SIG-M5 treated with dmso at 0.1 percent for 504 hours (cell line): ENCODE results near the gene ATG7.
"Not testable (repeated sequence)": the region's sequence is repeated elsewhere in the genome, so short reads cannot be mapped to it uniquely, and the experiment has no call there.

Experiments used
- DNase-seq: peaks from one replicate; lab custom pipeline; 2025; ENCODE audit not compliant: unreplicated experiment; lab: John Stamatoyannopoulos, UW

ATG7 gene

GRCh38 chr3:11384074-11384473 is 111.9 kb downstream of the ATG7 start:
- DNase-seq: no peak

DNA sequence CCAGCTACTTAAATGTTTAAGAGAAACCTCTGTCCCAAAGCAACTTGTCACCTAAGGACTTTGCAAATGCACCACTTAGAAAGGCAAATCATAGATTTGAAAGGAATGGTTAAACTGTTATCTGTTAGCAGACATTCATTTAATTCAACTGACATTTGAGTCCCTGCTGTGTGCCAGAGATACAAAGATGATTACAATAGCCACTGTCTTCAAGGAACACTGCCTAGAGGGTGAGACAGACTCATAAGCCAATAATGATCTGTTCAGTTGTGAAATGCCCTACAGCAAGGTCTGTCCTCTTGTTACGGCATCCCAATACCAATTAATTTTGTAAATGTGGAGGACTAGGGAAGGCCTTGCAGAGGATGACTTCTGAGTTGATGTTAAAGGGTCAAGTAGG is 113.1 kb downstream of the ATG7 start:
- DNase-seq: no peak

GRCh38 chr3:11385891-11386290 is 113.7 kb downstream of the ATG7 start:
- no peak for DNase-seq

DNA sequence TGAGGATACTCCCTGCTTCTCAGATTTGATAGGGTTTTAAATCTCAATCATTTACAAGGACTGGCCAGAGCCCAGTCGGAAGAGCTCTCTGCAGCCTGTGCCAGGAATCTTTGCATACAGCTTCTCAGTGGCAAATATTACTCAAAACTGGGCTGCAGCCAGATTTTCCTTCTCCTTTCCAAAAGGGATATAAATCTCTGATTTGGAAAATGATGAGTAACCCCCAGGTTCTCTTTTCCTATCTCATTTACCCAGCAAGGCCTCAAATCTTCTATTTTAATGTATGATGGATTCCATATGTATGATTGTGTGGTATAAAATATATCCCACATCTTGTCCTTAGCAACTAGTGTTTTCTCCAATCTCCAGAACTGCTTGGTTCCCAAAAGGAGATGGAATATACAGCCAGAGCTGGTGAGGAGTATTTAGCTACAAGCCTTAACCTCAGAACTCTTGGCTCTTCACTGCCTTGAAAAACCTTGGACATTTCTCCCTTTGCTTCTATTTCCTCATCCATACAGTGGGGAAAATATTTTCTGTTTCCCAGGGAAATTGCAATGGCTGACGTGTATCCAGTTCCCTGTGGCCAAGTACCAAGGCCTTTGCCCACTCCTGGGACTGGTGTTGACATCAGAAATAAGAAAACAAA is 114.4 kb downstream of the ATG7 start:
- DNase-seq: no peak

DNA sequence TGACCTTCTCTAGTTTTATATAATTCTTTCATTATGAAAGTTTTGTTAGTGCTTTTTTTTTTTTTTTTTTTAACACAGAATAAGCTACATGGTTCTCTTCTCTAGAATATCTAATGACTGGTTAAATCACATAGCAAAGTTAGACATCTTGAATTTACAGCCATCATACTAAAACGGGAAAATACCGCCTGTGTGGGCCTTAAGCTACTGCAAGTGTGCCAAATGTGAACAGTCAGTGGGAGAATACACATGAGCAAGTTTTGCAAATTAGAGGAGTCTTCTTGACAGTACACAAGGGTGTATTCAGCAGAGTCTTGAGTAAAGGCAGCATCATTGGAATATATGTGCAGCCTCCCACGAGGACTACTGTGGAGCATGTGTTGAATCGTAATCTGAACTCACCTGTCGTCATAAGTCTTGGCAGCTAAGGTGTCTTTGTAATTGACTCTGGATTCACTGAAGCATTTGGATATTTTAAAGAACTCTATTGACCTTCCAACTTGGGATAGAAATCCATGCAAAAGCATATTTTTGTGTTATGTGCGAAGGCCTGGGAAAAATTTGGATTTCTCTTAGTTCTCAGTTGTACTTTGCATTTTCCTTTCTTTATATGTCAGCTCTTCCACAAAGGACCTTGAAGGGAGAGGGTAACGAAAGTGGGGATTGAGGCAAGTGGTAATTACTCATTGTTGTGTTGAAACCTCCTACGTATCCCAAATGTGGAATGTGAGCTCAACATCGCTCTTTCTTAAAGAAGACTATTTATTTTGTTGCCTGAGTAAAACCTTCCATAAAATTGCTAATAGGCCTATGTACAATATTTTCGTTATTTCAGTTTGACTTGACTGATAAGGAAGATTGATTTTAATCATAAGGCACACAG is 117.4 kb downstream of the ATG7 start:
- no peak for DNase-seq

DNA sequence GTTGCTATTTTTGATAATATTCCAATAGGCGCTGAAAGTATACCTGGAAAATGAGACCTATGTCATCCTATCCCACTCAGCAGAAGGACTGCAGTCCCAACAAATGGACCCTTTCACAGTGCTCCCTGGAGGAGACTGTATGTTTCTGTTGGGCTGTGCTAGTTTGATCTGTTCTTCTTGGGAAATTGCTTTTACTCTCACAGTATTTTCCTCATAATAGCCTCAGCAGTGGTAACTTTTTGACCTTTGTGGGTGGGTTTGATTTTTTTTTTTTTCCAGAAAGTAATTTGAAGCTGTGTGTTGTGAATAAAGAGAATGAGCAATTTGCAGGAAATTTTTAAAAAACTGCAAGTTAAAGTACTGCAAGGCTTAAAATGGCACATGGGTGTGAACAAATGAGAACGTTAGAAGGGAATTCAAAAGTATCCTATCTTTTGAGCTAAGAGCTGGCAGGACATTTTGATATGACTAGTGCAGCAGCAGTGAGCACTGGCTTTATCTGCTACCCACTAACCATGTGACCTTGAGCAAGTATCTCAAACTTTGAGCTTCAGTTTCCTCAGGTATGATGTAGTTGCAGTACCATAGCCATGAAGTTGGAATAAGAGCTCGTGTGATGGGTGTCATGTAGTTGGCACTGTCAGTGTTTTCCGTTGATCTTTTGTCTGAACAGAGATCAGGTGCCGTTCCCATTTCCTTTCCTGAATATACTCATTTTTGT is 118.4 kb downstream of the ATG7 start:
- no peak for DNase-seq

DNA sequence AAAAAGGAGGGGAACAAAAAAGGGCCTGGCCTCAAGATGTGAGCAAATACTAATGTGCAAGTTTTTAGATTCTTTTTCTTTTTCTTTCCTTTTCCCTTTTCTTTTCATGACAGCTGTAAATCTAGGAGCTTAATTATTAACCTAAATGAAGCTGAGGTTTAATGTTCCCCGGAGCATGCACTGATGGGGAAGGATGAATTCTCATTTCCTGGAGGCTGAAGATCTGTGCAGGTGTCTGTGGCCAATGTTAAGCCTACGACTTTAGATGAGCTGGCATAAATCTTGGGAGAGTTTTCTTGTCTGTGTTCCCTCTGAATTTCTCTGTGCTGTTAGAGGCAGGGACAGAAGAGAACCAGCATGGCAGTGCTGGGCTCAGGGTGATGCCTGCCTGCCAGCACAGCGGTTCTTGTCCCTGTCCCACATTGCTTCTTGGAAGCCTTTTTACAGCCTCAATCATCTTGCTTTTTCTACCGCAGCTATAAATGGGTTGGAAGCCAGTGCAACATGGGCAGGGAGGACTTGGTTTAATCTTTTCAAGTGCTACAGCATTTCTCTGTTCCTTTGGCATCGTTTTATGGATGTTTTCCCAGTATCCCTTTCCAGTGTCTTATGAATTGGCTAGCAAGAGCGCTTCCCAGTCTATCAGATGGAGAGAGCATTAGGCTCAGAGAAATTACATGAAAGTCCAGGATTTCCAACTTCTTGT is 119.1 kb downstream of the ATG7 start:
- DNase-seq: no peak

DNA sequence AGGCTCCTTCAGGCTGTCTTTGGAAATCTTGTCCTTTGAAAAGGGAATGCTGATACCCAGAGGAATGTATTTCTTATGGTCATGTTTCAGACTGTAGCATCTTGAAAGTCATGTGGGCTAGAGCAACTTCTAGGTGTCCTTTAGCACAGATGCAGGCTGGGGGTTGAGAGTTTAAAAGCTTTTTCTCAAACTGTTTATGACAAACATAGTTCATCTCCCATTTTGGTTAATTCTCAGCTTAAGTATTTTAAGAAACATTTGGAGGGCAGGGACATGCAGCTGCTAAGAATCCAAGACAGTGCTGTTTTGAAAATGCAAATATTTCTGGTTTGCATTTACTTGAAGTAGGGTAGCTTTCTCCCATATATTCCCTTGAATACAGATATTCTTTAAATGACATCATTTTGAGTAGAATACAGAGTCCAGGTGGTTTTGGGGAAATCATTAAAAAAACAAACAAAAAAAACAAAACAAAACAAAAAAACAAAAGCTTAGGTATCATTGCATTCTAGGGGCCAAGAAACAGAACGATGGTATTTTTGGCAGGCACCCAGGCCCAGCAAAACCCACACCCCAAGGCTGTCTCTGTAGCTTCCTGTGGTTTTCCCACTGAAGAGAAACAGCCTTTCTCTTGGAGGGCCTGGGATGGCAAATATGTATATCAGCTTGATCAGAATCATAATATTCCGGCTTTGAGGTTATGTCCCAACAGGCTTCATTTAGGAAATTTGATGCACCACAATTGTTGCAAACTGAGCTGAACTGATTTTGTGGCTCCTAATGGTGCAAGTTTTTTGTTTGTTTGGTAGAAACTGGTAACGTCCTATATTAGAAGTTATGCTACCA is 120.0 kb downstream of the ATG7 start:
- DNase-seq: no peak

DNA sequence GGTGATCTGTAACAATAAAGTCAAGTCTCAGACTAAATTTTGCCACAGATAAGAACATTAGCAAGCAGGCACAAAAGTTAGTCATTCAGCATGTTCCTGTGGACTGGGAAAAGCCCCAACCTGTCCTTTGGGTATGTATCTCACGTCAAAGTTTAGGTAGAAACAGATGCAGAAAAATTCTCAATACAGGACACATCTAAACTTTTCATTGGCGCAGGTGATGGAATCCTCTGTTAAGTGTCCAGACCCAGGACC is 120.6 kb downstream of the ATG7 start:
- no peak for DNase-seq

DNA sequence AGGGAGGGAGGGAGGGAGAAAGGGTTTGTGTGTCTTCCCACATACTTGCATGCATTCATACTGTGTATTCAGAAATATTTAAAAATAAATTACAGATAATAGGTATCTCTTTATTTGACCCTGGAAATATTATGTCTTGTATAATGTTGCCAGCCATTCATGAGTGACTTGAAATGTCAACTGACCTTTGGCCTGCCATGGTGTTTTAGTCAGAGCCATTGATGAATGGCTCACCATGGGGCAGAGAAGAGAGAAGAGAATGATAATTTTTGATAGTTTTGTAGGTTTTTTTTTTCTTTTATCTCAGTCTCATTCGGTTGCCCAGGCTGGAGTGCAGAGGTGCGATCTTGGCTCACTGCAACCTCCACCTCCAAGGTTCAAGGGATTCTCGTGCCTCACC is 121.2 kb downstream of the ATG7 start:
- no peak for DNase-seq

DNA sequence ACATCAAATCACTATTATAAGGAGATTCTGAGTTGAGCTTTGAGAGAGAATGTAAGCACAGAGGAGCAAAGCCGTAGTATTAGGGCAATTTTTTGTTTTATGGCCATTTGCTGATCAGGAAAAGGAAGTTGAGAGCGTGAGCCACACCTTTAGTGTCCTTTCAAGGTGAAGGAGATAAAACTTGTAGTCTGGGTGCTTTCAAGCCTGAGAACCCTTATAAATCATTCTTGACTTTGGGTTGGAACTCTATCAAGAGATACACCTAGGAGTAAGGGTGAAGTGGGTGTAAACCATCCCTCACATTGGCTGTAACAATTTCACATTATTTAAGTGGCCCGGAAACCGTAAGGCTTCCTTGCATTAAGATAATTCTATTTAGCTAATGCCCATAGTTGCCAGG is 122.2 kb downstream of the ATG7 start:
- no peak for DNase-seq

DNA sequence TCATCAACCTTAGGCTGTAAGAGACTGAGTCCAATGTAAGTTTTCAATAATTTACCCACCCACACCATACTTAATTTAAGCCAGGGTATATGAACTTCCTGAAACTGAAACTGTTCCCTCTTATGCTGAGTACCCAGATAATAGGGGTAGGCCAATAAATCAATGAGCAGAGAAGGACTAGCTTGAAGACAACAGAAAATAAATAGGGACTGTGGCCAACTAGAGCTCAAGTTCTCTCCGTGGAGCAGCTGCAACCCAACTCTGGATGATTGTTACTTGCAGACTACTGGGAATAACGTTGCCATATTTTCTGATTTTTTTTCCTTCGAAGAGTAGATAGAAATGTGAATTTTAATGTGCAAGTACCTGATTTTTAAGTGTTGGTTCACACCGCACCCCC is 128.0 kb downstream of the ATG7 start:
- no peak for DNase-seq

GRCh38 chr3:11401434-11401833 is 129.2 kb downstream of the ATG7 start:
- no peak for DNase-seq

DNA sequence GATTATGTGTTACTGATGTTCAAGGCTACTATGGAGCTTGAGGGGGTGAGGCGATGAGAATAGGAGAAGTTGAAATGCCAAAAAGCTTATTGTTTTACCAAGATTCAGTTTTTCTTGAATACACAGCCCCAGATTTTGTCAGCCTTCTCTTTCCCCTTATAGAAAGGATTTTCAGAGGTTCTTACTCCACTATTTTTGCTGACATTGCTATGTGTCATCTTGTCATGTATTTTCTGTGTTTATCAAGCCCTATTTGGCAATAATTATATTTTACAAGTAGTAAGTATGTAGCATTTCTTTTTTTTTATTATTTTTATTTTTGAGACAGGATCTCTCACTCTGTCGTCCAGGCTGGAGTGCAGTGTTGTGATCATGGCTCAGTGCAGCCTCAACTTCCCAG is 133.1 kb downstream of the ATG7 start:
- no peak for DNase-seq

- DNase-seq: no peak
Measured at GRCh38 chr3:11407644-11408043, 135.4 kb downstream of the ATG7 start.

- not testable (repeated sequence) for DNase-seq
Measured at GRCh38 chr3:11408324-11408859, 136.2 kb downstream of the ATG7 start.

GRCh38 chr3:11410564-11410963 is 138.4 kb downstream of the ATG7 start:
- DNase-seq: no peak

DNA sequence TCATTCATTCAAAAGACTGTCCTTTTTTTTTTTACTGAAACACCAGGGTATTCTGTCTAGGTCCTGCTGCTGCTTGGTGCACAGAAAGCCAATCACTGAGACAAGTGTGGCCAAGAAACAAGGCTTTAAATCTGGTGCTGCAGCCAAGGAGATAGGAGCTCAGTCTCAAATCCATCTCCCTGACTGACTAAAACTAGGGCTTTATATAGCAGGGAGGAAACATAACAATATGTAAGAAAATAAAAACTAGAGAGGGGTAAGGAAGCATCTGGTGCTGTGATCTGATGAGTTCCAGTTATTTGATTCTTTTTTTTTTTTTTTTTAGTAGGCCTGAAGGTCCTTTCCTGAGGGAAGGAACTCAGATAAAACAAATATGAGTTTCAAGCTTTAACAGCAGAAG is 139.8 kb downstream of the ATG7 start:
- DNase-seq: no peak

- no peak for DNase-seq
Measured at GRCh38 chr3:11413071-11413470, 140.9 kb downstream of the ATG7 start.

DNA sequence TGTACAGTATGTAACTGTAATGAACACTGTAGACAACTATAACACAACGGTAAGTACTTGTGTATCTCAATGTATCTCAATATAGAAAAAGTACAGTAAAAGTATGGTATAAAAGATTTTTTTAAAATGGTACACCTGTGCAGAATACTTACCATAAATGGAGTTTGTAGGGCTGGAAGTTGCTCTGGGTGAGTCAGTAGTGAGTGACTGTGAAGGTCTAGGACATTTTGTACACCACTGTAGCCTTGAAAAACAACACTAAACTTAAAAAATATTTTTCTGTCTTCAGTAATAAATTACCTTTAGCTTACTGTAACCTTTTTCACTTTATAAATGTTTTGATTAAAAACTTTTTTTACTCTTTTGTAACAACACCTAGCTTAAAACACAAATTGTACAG is 142.9 kb downstream of the ATG7 start:
- no peak for DNase-seq
